Heart left ventricle (tissue), 16 donors: ENCODE measurements around the gene SLC25A33. TPM values are rescaled to one million over a fixed set of nuclear protein-coding genes. Genes with fewer than 3 reads are reported as not detected.

Source experiments
- ATAC-seq, 4 donors: fragments of 200-7000 bp; cut with Tn5 transposase; one replicate each; pipeline ENCODE4 v1.9.1; 2020 to 2022; ENCODE audit warnings: moderate library complexity in 4 of 4, mild to moderate bottlenecking in 3 of 4, moderate number of reproducible peaks in 1 of 4
- DNase-seq, 5 donors: peaks; one replicate each; pipeline ENCODE4 v3.0.0-alpha.2; 2020
- H3K27ac ChIP-seq, 12 donors: fragments of 200-600 bp; sonication (generic) in 4 of 12; one replicate each; pipeline versions ENCODE4 v1.5.0 to v1.8.0; 2016 to 2022; ENCODE audit warnings: mild to moderate bottlenecking in 2 of 12
- H3K27me3 ChIP-seq, 9 donors: fragments of 200-600 bp; sonication (generic) in 2 of 9; one replicate each; pipeline versions ENCODE4 v1.5.1 to v1.8.0; 2016 to 2022; ENCODE audit warnings: mild to moderate bottlenecking in 3 of 9
- H3K36me3 ChIP-seq, 9 donors: fragments of 200-600 bp; sonication (generic) in 2 of 9; one replicate each; pipeline versions ENCODE4 v1.5.0 to v1.8.0; 2018 to 2022; ENCODE audit warnings: mild to moderate bottlenecking in 2 of 9
- H3K4me1 ChIP-seq, 12 donors: fragments of 200-600 bp; sonication (generic) in 4 of 12; one replicate each; pipeline versions ENCODE4 v1.5.0 to v1.8.0; 2016 to 2022; ENCODE audit warnings: mild to moderate bottlenecking in 3 of 12
- H3K4me3 ChIP-seq, 12 donors: fragments of 200-600 bp; sonication (generic) in 4 of 12; one replicate each; pipeline versions ENCODE4 v1.5.0 to v1.8.0; 2017 to 2022; ENCODE audit warnings: mild to moderate bottlenecking in 9 of 12, moderate library complexity in 4 of 12
- H3K9me3 ChIP-seq, 12 donors: fragments of 200-600 bp; sonication (generic) in 4 of 12; one replicate each; pipeline versions ENCODE4 v1.5.0 to v1.8.0; 2016 to 2022; ENCODE audit warnings: mild to moderate bottlenecking in 1 of 12
- CTCF ChIP-seq, 12 donors: fragments of 200-600 bp; sonication (generic) in 4 of 12; IDR thresholded peaks; one replicate each; pipeline versions ENCODE4 v1.5.0 to v1.8.0; 2018 to 2022; ENCODE audit warnings: antibody characterized with exemption in 12 of 12, mild to moderate bottlenecking in 5 of 12
- POLR2A ChIP-seq, 2 donors: fragments of 450-650 bp; IDR thresholded peaks; one replicate each; pipeline ENCODE4 v1.6.1; 2017; ENCODE audit warnings: antibody characterized with exemption in 2 of 2, mild to moderate bottlenecking in 2 of 2, moderate library complexity in 2 of 2
- WGBS, 4 donors: extraction: QIAGEN DNeasy Blood & Tissue Kit in 2 of 4; methylation state at CpG; one replicate each; pipeline versions ENCODE4 v1.1.5 to v1.1.7; 2013 to 2018; 5-methylcytosine and 5-hydroxymethylcytosine counted together
- intact Hi-C, 10 donors: fragments of 100-400 bp; cut with DNase I; formaldehyde crosslinking; loops; one replicate each; pipeline versions ENCODE4 v1.11.1 to v1.14.2; 2022
- polyA plus RNA-seq, 2 donors: library from polyadenylated mRNA; stranded (reverse); fragments of 200-250 nt; gene quantifications; one replicate each; pipeline ENCODE4 v1.2.3, GENCODE V29; 2013
- total RNA-seq, 9 donors: library from RNA; depleted of rRNA in 2 of 9; stranded (reverse); fragments of >200 nt in 2 of 9; fragmentation: NEBNext Ultra II Directional in 3 of 9; extraction: Animal tissue kit (Norgen Biotek cat#: 25700) in 3 of 9; gene quantifications; one replicate each; pipeline versions ENCODE4 v1.1.0 to v1.2.4, GENCODE V29; 2016 to 2023
- donor health status: ischemic (EF 13 %, LVEDD 7.1; RV severe dilation, severe dysfunction).
- donor health status: healthy with polysubstance abuse.
- donor health status: DM: no; HTN: yes; CAD: no.
- donor health status: DM: no; HTN: no; CAD: no.
- donor health status: ischemic (EF 25% LVEDD 6.9; RV normal size, moderate dysfunction).
- donor health status: ischemic (EF 25% LVEDD 5.7; RV mildly dilated, moderate dysfunction).
- donor health status: healthy.
- donor health status: DM: yes; HTN: yes; CAD: no.
- donor health status: ischemic (EF 35%, LVEDD 5.7; RV mildly dilated, moderate dysfunction).
- donor health status: nonischemic (EF 11% LVEDD 7.7; RV severe dilation, severe dysfunction).
- donor health status: DM: yes; HTN: yes; CAD: no.
- donor health status: PGD.
- donor health status: ischemic (EF 29% LVEDD 5.4; RV normal size, mild dysfunction).
- donor health status: nonischemic (EF 23%, LVEDD 6.1; RV moderate dilation, normal function).

SLC25A33 gene
- total and polyA plus RNA-seq, 11 donors: 2.8 to 9.7 (median 4.5) TPM

- ATAC-seq (peak; percentile 20 to 45 (median 21)), DNase-seq (no peak)
- 51 to 73% (median 66%) methylated on average over 17 to 27 of the region's 27 CpGs for WGBS, 4 donors
- no peaks in the 10 kb centered on the region for H3K9me3 ChIP-seq
- H3K36me3 ChIP-seq: peaks cover 0 to 47% (median 37%) of the 10 kb centered on the region in 9 donors
- TF ChIP-seq POLR2A (IDR thresholded peaks at IDR 0.05) (no peak), CTCF (IDR thresholded peaks at IDR 0.05) (no peak)
- H3K4me1 ChIP-seq: peaks cover 3 to 58% (median 37%) of the 10 kb centered on the region in 12 donors
- intact Hi-C loops: no loop called here
- peak overlapping the region in 3 of 12 donors; percentile 9 to 43 (median 35) for H3K27ac ChIP-seq
- H3K27me3 ChIP-seq: no peaks in the 10 kb centered on the region
- no peak overlapping the region for H3K4me3 ChIP-seq
These were observed 57.3 kb downstream of the SLC25A33 start for GRCh38 chr1:9596415-9597123.

- TF ChIP-seq CTCF (IDR thresholded peaks at IDR 0.05) (no peak), POLR2A (IDR thresholded peaks at IDR 0.05) (no peak)
- Histone ChIP-seq H3K4me1 (peaks cover 3 to 47% (median 28%) of the 10 kb centered on the region in 12 donors), H3K27me3 (no peaks in the 10 kb centered on the region), H3K27ac (no peak overlapping the region), H3K4me3 (no peak overlapping the region), H3K9me3 (no peaks in the 10 kb centered on the region), H3K36me3 (peaks cover 0 to 58% (median 46%) of the 10 kb centered on the region in 9 donors)
- ATAC-seq (no peak), DNase-seq (peak in 2 of 5 donors; percentile 6 to 38)
- WGBS, 4 donors: 81 to 91% (median 88%) methylated on average over 9 to 14 of the region's 14 CpGs
- intact Hi-C loops: no loop called here
These were observed 58.4 kb downstream of the SLC25A33 start for GRCh38 chr1:9597361-9598315.

GRCh38 chr1:9598316-9598700 lies 59.0 kb downstream of the SLC25A33 start:
- intact Hi-C loops: no loop called here
- peaks cover 0 to 63% (median 50%) of the 10 kb centered on the region in 9 donors for H3K36me3 ChIP-seq

More at GRCh38 chr1:9598316-9598700, 59.0 kb downstream of the SLC25A33 start:
- Histone ChIP-seq H3K9me3 (no peaks in the 10 kb centered on the region), H3K27me3 (no peaks in the 10 kb centered on the region), H3K4me3 (no peak overlapping the region), H3K27ac (no peak overlapping the region), H3K4me1 (peaks cover 3 to 41% (median 21%) of the 10 kb centered on the region in 12 donors)
- DNase-seq: peak in 1 of 5 donors; percentile 55
- no peak for ATAC-seq
- TF ChIP-seq POLR2A (IDR thresholded peaks at IDR 0.05): no peak
- no peak for TF ChIP-seq CTCF (IDR thresholded peaks at IDR 0.05)
- 86 to 94% (median 93%) methylated on average over 11 to 18 of the region's 18 CpGs for WGBS, 4 donors
